ENCODE measurements around the gene MBTPS1. TPM values are rescaled to one million over a fixed set of nuclear protein-coding genes. Genes with fewer than 3 reads are reported as not detected.

Gene MBTPS1
- total RNA-seq, 4 donors from 2014 or later, result 57.0 to 98.8 (median 81.4) TPM

- DNase-seq (ENCODE audit: low spot score in 2 of 2), result peak in 1 of 2 donors; percentile 72
- H3K4me3 ChIP-seq (ENCODE audit: low read depth, poor library complexity, severe bottlenecking), result no peak overlapping the region
- WGBS, 2 donors, result 91 to 94% methylated on average over 13 of the region's 13 CpGs
- TF ChIP-seq, protein P1, sequence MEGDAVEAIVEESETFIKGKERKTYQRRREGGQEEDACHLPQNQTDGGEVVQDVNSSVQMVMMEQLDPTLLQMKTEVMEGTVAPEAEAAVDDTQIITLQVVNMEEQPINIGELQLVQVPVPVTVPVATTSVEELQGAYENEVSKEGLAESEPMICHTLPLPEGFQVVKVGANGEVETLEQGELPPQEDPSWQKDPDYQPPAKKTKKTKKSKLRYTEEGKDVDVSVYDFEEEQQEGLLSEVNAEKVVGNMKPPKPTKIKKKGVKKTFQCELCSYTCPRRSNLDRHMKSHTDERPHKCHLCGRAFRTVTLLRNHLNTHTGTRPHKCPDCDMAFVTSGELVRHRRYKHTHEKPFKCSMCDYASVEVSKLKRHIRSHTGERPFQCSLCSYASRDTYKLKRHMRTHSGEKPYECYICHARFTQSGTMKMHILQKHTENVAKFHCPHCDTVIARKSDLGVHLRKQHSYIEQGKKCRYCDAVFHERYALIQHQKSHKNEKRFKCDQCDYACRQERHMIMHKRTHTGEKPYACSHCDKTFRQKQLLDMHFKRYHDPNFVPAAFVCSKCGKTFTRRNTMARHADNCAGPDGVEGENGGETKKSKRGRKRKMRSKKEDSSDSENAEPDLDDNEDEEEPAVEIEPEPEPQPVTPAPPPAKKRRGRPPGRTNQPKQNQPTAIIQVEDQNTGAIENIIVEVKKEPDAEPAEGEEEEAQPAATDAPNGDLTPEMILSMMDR (IDR thresholded peaks at IDR 0.05), result no peak
- TF ChIP-seq POLR2A (IDR thresholded peaks at IDR 0.05), result no peak
- intact Hi-C loops (cut with DNase I; ENCODE audit: low total_unique reads), result no loop called here
Measured at GRCh38 chr16:84053237-84053636, 63.5 kb downstream of the MBTPS1 start.

GRCh38 chr16:84052071-84052622 is 64.6 kb downstream of the MBTPS1 start:
- peak in 1 of 2 donors; percentile 67 for DNase-seq (ENCODE audit: low spot score in 2 of 2)
- H3K4me3 ChIP-seq (ENCODE audit: low read depth, poor library complexity, severe bottlenecking), result no peak overlapping the region
- intact Hi-C loops (cut with DNase I; ENCODE audit: low total_unique reads), result no loop called here
- WGBS, 2 donors, result 91% methylated on average over 27 of the region's 27 CpGs
- no peak for TF ChIP-seq POLR2A (IDR thresholded peaks at IDR 0.05)
- TF ChIP-seq, protein P1 (IDR thresholded peaks at IDR 0.05), result no peak

- intact Hi-C loops (cut with DNase I; ENCODE audit: low total_unique reads), result no loop called here
- DNase-seq (ENCODE audit: low spot score in 2 of 2), result no peak
- no peak for TF ChIP-seq POLR2A (IDR thresholded peaks at IDR 0.05)
- TF ChIP-seq, protein P1 (IDR thresholded peaks at IDR 0.05), result no peak
- WGBS, 2 donors, result 86% methylated on average over 9 of the region's 9 CpGs
- no peak overlapping the region for H3K4me3 ChIP-seq (ENCODE audit: low read depth, poor library complexity, severe bottlenecking)
Measured at GRCh38 chr16:84050316-84050715, 66.4 kb downstream of the MBTPS1 start.

DNA sequence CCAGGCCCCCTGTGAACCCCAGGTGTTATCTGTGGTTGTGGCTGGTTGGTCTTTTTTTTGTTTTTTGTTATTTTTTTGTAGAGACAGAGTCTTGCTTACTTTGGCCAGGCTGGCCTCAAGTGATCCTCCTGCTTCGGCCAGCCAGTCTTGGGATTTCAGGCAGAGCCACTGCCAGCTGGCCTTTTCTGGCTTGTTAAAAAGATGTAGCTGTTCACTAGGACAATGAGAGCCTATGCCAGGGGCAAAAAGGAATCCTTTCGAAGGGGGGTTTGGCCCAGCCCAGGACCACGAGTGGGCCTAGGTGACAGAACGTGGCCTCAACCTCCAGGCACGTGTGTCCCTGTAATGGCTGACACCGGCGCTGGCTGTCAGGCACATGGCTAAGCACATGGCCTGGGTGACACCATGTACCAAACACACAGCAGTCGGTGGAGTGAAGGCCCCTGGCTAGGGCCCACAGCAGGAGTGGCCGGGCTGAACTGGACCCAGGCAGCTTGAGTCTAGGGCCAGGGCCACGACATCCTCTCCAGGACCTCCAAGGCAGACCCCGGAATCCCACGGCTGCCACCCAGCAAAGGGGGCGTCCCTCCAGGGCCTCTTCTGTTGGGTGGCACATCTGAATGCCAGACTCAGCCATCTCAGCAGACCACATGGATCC is 67.2 kb downstream of the MBTPS1 start:
- DNase-seq (ENCODE audit: low spot score in 2 of 2), result no peak
- H3K4me3 ChIP-seq (ENCODE audit: low read depth, poor library complexity, severe bottlenecking), result no peak overlapping the region
- TF ChIP-seq, protein P1 (IDR thresholded peaks at IDR 0.05), result no peak
- no peak for TF ChIP-seq POLR2A (IDR thresholded peaks at IDR 0.05)
- intact Hi-C loops (cut with DNase I; ENCODE audit: low total_unique reads), result loop anchor here (5.0 kb wide), 1 partner anchor 1977 kb away; no protein-coding TSS in a partner anchor
- WGBS, 2 donors, result 68 to 76% methylated on average over 12 to 13 of the region's 13 CpGs

DNA sequence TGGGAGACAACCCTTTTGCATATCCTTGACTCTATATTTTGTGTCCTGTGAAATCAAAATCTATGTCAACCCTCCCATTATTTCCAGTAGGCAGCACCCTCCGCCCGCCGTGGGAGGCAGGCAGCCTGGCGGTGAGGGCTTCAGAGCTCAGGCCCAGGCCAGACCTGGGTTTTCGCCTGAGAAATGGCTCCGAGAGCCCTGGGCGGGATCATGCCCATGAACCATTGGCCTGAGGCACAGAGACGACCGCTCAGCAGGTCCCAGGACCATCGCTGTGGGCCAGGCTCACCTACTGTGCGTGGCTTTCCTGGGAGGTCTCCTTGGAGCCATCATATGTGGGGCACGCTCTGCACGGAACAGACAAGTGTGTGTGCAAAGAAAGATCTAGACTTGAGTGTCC is 67.9 kb downstream of the MBTPS1 start:
- WGBS, 2 donors, result 93 to 94% methylated on average over 13 of the region's 13 CpGs
- DNase-seq (ENCODE audit: low spot score in 2 of 2), result no peak

More for the DNA sequence above, 67.9 kb downstream of the MBTPS1 start:
- no peak for TF ChIP-seq POLR2A (IDR thresholded peaks at IDR 0.05)
- TF ChIP-seq, protein P1 (IDR thresholded peaks at IDR 0.05), result no peak
- intact Hi-C loops (cut with DNase I; ENCODE audit: low total_unique reads), result loop anchor here (5.0 kb wide), 1 partner anchor 1977 kb away; no protein-coding TSS in a partner anchor
- no peak overlapping the region for H3K4me3 ChIP-seq (ENCODE audit: low read depth, poor library complexity, severe bottlenecking)
